CD4-positive, CD25-positive, alpha-beta regulatory T cell (primary cell): Measurements from ENCODE around the gene C19orf47. TPM values are rescaled to one million over a fixed set of nuclear protein-coding genes. Genes with fewer than 3 reads are reported as not detected.
"Not testable (repeated sequence)": the region's sequence is repeated elsewhere in the genome, so short reads cannot be mapped to it uniquely, and the experiment has no call there.

Experiments used
- ATAC-seq, 2 donors: fragments of 150-1000 bp; cut with Tn5 transposase; one replicate each; pipeline ENCODE4 v1.10.0; 2021; ENCODE audit warnings: low read depth in 2 of 2, moderate number of reproducible peaks in 2 of 2, moderate library complexity in 1 of 2
- DNase-seq, 3 donors: peaks; one replicate each; pipeline versions ENCODE4 v3.0.0 to v3.0.0-alpha.2; 2012 to 2022; ENCODE audit warnings: mixed read lengths in 1 of 3
- H3K27ac ChIP-seq: one replicate; pipeline ENCODE4 v1.7.0; 2013; ENCODE audit warnings: mild to moderate bottlenecking, low read length; ENCODE audit not compliant: insufficient read depth, poor library complexity, severe bottlenecking
- H3K27me3 ChIP-seq: one replicate; pipeline ENCODE4 v1.7.0; 2013; ENCODE audit warnings: low read length; ENCODE audit not compliant: control insufficient read depth, insufficient read depth
- H3K36me3 ChIP-seq: one replicate; pipeline ENCODE4 v1.7.0; 2013; ENCODE audit warnings: mild to moderate bottlenecking, low read length, moderate library complexity; ENCODE audit not compliant: control insufficient read depth, insufficient read depth
- H3K4me1 ChIP-seq: 2 replicates; pipeline ENCODE4 v1.7.0; 2013; ENCODE audit warnings: mild to moderate bottlenecking, low read length; ENCODE audit not compliant: insufficient read depth, control insufficient read depth, poor library complexity, severe bottlenecking
- H3K4me3 ChIP-seq: one replicate; pipeline ENCODE4 v1.7.0; 2013; ENCODE audit warnings: low read depth, mild to moderate bottlenecking, low read length, moderate library complexity
- H3K9me3 ChIP-seq, 2 experiments: 1 replicate in 1 of 2; 2 replicates in 1 of 2; pipeline ENCODE4 v1.7.0; 2013; ENCODE audit warnings: low read length in 2 of 2, mild to moderate bottlenecking in 1 of 2, moderate library complexity in 1 of 2; ENCODE audit not compliant: control insufficient read depth in 2 of 2
- H3K27ac Mint-ChIP-seq, 3 donors: one replicate each; pipeline ENCODE4 v1.8.0; 2020 to 2022; ENCODE audit warnings: mild to moderate bottlenecking in 3 of 3, mixed read lengths in 3 of 3, moderate library complexity in 2 of 3
- H3K27me3 Mint-ChIP-seq: one replicate; pipeline ENCODE4 v1.8.0; 2022; ENCODE audit warnings: mild to moderate bottlenecking, mixed read lengths
- H3K36me3 Mint-ChIP-seq: one replicate; pipeline ENCODE4 v1.8.0; 2020; ENCODE audit warnings: mixed read lengths
- H3K4me1 Mint-ChIP-seq, 4 donors: one replicate each; pipeline ENCODE4 v1.8.0; 2020 to 2022; ENCODE audit warnings: mixed read lengths in 4 of 4, mild to moderate bottlenecking in 1 of 4
- H3K4me3 Mint-ChIP-seq, 4 donors: one replicate each; pipeline ENCODE4 v1.8.0; 2020 to 2022; ENCODE audit warnings: mild to moderate bottlenecking in 4 of 4, mixed read lengths in 4 of 4, moderate library complexity in 3 of 4
- H3K9me3 Mint-ChIP-seq, 7 donors: one replicate each; pipeline ENCODE4 v1.8.0; 2020 to 2022; ENCODE audit warnings: mixed read lengths in 7 of 7, mild to moderate bottlenecking in 3 of 7, moderate library complexity in 2 of 7
- polyA plus RNA-seq, 4 donors: library from polyadenylated mRNA; unstranded; fragments of 300-500 nt; fragmentation: Illumina TruSeq; gene quantifications; one replicate each; pipeline ENCODE4 v1.2.3, GENCODE V29; 2021
- total RNA-seq: library from RNA; stranded (reverse); gene quantifications from one replicate; pipeline ENCODE4 v1.2.3, GENCODE V29; 2022

Gene C19orf47
- total and polyA plus RNA-seq, 5 donors from 2014 or later, result 5.9 to 12.4 (median 6.8) TPM

DNA sequence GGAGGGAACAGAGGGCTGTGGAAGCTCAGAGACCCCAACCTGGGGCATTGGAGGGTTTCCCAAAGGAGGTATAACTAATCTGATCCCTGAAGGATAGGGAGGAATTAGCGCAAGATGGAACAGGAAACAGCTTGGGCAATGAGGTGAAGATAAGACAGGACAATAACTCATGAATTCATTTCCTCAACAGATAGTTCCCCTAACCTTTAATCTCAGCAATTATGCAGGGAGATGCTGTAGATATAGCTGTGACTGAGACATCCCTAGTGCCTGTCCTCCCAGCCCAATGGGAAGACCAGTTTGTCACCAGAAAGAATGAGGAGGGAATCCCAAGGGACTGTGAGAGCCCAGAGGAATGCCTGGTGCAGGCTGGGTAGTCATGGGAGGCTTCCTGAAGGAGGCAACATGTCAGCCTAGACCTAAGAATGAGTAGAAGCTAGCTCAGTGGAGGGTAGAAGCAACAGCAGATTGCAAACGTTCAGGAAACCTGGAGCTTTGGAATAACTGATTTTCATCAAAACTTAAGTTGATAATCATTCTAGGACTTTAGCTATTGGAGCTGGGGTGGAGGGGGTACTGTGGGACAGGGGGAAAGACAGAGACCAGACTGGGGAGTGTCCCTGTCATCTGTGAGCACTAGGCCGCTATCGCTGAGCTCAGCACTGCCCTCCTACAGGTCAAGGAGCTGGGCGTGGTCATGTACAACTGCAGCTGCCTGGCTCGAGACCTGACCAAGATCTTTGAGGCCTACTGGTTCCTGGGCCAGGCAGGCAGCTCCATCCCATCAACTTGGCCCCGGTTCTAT, 23.0 kb upstream of the C19orf47 start:
- H3K36me3 ChIP-seq, result peaks cover 16% of the 10 kb centered on the region

DNA sequence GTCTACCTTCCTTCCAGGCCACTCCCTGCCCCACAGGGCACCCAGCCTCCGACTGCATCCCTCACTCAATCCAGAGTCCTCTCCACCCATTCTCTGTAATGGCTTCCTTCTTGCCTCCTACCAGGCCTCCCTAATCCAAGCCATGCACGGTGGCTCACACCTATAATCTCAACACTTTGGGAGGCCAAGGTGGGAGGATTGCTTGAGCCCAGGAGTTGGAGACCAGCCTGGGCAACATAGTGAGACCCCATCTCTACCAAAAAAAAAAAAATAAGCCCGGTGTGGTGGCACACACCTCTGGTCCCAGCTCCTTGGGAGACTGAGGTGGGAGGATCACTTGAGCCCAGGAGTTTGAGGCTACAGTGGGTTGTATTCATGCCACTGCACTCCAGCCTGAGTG, 22.1 kb upstream of the C19orf47 start:
- peaks cover 19% of the 10 kb centered on the region for H3K36me3 ChIP-seq
- not testable (repeated sequence) for H3K9me3 Mint-ChIP-seq, H3K27me3 Mint-ChIP-seq, H3K4me1 Mint-ChIP-seq, H3K27ac ChIP-seq, ATAC-seq, DNase-seq, H3K4me3 Mint-ChIP-seq, H3K27me3 ChIP-seq, H3K9me3 ChIP-seq, H3K4me1 ChIP-seq, H3K4me3 ChIP-seq
- Mint-ChIP-seq H3K36me3 (peaks cover 19% of the 10 kb centered on the region), H3K27ac (peak overlapping the region in 1 of 3 donors; percentile 85)

More for the DNA sequence above, 23.0 kb upstream of the C19orf47 start:
- no peak for DNase-seq
- no peak overlapping the region for H3K4me3 Mint-ChIP-seq
- Histone ChIP-seq H3K27me3 (no peaks in the 10 kb centered on the region), H3K4me1 (no peaks in the 10 kb centered on the region), H3K27ac (no peak overlapping the region), H3K9me3 (no peaks in the 10 kb centered on the region), H3K4me3 (no peak overlapping the region)
- no peaks in the 10 kb centered on the region for H3K9me3 Mint-ChIP-seq
- ATAC-seq, result no peak
- peaks cover 0 to 3% (median 0%) of the 10 kb centered on the region in 4 donors for H3K4me1 Mint-ChIP-seq
- H3K27ac Mint-ChIP-seq, result no peak overlapping the region
- no peaks in the 10 kb centered on the region for H3K27me3 Mint-ChIP-seq
- H3K36me3 Mint-ChIP-seq, result peaks cover 19% of the 10 kb centered on the region

DNA sequence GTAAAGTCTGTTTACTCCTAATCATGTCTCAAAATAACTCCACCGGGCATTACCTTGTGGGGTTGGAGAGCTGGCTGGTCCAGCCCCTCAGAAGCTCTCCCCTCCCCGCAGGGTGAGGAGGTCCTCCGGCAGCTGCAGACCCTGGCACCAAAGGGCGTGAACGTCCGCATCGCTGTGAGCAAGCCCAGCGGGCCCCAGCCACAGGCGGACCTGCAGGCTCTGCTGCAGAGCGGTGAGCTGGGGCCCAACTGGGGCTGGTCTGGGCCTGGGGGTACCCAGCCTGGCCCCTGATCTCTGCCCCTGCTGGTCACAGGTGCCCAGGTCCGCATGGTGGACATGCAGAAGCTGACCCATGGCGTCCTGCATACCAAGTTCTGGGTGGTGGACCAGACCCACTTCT, 21.6 kb upstream of the C19orf47 start:
- peaks cover 6 to 10% (median 7%) of the 10 kb centered on the region in 4 donors for H3K4me1 Mint-ChIP-seq
- no peaks in the 10 kb centered on the region for H3K9me3 ChIP-seq
- H3K27ac Mint-ChIP-seq, result peak overlapping the region in 1 of 3 donors; percentile 85
- H3K27me3 ChIP-seq, result no peaks in the 10 kb centered on the region
- no peak overlapping the region for H3K4me3 Mint-ChIP-seq
- peaks cover 19% of the 10 kb centered on the region for H3K36me3 ChIP-seq
- no peak overlapping the region for H3K27ac ChIP-seq
- ATAC-seq (no peak), DNase-seq (no peak)
- peaks cover 19% of the 10 kb centered on the region for H3K36me3 Mint-ChIP-seq
- H3K9me3 Mint-ChIP-seq, result no peaks in the 10 kb centered on the region
- H3K4me3 ChIP-seq, result no peak overlapping the region
- H3K4me1 ChIP-seq, result peaks cover 5% of the 10 kb centered on the region
- H3K27me3 Mint-ChIP-seq, result no peaks in the 10 kb centered on the region

DNA sequence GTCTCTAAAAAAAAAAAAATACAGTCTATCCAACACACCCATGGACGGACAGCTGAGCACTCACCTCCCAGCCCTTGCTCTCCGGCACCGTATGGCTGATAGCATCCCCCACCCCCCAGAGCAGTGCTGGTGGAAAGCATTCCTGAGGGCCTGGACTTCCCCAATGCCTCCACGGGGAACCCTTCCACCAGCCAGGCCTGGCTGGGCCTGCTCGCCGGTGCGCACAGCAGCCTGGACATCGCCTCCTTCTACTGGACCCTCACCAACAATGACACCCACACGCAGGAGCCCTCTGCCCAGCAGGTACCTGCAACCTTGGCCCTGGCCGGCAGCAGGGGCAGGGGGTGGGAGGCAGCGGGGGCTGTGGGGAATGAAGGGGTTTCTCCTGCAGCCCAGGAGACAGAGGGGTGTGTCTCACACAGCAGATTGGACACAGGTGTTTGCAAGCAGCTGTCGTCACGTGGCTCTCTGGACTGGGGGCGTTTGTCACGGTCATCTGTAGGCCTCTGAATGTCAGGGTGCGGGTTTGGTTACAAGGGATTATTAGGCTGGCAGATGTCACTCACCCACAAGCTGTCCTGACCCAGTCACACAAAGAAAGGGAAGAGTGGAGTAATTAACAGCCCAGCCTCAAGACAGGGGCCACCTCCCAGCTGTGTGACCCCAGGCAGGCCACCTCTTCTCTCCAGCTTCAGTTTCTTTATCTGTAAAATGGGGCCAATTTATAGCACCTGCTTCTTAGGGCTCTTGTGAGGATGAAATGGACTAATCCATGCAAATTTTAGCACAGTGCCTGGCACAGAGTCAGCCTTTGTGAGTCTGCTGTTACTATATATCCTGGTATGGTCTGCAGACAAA, 19.6 kb upstream of the C19orf47 start:
- H3K9me3 Mint-ChIP-seq, result no peaks in the 10 kb centered on the region
- no peak overlapping the region for H3K27ac Mint-ChIP-seq
- Histone ChIP-seq H3K36me3 (peaks cover 10% of the 10 kb centered on the region), H3K27me3 (no peaks in the 10 kb centered on the region), H3K4me3 (no peak overlapping the region), H3K4me1 (peaks cover 5% of the 10 kb centered on the region), H3K27ac (no peak overlapping the region), H3K9me3 (no peaks in the 10 kb centered on the region)
- no peak for DNase-seq
- H3K36me3 Mint-ChIP-seq, result peaks cover 15% of the 10 kb centered on the region
- no peak overlapping the region for H3K4me3 Mint-ChIP-seq
- peaks cover 7 to 13% (median 11%) of the 10 kb centered on the region in 4 donors for H3K4me1 Mint-ChIP-seq
- ATAC-seq, result no peak
- H3K27me3 Mint-ChIP-seq, result no peaks in the 10 kb centered on the region

DNA sequence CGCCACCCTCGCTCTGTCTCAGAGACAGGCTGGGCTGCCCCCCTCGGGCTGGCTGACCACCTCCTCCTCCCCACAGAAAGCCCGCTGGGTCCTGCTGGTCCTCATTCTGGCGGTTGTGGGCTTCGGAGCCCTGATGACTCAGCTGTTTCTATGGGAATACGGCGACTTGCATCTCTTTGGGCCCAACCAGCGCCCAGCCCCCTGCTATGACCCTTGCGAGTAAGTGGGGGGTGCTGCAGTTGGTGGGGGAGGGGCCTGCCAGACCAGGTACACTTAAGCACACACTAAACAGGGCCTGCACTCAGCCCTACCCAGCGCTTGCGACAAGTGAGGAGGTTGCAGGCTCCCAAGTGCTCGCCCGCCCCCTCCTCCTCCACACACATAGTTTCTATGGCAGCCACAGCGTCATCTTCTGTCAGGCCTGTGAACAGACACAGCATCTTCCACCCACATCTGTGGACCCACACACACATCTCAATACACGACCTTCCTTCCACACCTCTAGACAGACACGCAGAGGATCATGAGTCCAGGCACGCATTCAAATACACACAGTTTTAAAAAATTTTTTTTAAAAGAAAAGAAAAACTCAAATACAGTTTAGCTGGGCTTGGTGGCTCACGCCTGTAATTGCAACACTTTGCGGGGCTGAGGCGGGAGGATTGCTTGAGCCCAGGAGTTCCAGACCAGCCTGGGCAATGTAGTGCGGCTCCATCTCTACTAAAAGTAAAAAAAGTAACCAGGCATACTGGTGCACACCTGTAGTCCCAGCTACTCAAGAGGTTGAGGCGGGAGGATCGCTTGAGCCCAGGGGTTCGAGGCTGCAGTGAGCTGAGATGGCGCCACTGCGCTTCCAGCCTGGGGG, 18.7 kb upstream of the C19orf47 start:
- no peaks in the 10 kb centered on the region for H3K27me3 Mint-ChIP-seq
- DNase-seq (no peak), ATAC-seq (no peak)
- Histone ChIP-seq H3K27me3 (no peaks in the 10 kb centered on the region), H3K9me3 (no peaks in the 10 kb centered on the region), H3K4me3 (no peak overlapping the region), H3K27ac (no peak overlapping the region), H3K4me1 (peaks cover 5% of the 10 kb centered on the region), H3K36me3 (peaks cover 10% of the 10 kb centered on the region)
- H3K27ac Mint-ChIP-seq, result no peak overlapping the region
- peaks cover 8% of the 10 kb centered on the region for H3K36me3 Mint-ChIP-seq
- peaks cover 7 to 17% (median 11%) of the 10 kb centered on the region in 4 donors for H3K4me1 Mint-ChIP-seq
- H3K4me3 Mint-ChIP-seq, result no peak overlapping the region
- H3K9me3 Mint-ChIP-seq, result no peaks in the 10 kb centered on the region

DNA sequence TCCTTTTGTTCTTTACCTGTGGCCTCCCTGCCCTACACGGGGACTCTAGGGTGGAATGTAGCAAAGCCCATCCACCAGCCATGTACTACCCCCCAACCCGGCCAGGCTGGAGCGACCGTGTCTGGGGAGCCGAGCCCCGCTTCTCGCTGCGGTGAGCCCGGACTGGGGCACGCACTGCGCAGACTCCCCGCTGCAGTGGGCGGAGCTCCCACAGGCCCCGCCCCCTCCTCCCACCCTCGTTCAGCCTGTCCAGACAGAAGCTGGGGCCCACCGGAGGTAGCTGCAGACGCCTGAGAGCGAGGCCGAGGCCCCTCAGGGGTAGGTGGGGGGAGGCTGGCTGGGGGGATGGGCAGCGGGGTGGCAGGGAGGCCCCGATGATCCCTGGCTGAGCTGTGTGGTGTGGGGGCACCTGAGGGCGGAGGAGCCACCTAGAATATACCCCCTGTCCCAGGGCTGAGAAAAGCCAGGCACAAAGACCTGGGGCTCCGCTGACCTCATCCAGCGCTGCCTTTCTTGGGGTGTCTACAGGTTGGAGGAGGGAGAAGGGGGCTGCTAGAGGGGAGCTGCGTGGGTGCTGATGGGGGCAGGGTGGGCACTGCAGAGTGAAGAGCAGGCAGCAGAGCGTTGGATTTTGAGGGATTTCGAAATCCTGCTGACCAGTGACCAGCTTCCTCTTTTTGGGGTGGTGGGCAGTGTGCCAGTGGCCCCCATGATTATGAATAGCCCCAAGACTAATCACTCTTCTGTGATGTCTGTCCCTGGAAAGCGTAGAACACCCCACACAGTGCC, 17.6 kb upstream of the C19orf47 start:
- no peak overlapping the region for H3K27ac Mint-ChIP-seq
- H3K4me1 Mint-ChIP-seq, result peaks cover 7 to 17% (median 12%) of the 10 kb centered on the region in 4 donors
- Histone ChIP-seq H3K36me3 (peaks cover 10% of the 10 kb centered on the region), H3K4me1 (peaks cover 5% of the 10 kb centered on the region), H3K9me3 (no peaks in the 10 kb centered on the region), H3K4me3 (no peak overlapping the region), H3K27me3 (no peaks in the 10 kb centered on the region), H3K27ac (no peak overlapping the region)
- peaks cover 12% of the 10 kb centered on the region for H3K36me3 Mint-ChIP-seq
- peak overlapping the region in 1 of 4 donors; percentile 61 for H3K4me3 Mint-ChIP-seq
- DNase-seq, result peak in 1 of 3 donors; percentile 53
- no peak for ATAC-seq
- H3K9me3 Mint-ChIP-seq, result no peaks in the 10 kb centered on the region
- no peaks in the 10 kb centered on the region for H3K27me3 Mint-ChIP-seq

DNA sequence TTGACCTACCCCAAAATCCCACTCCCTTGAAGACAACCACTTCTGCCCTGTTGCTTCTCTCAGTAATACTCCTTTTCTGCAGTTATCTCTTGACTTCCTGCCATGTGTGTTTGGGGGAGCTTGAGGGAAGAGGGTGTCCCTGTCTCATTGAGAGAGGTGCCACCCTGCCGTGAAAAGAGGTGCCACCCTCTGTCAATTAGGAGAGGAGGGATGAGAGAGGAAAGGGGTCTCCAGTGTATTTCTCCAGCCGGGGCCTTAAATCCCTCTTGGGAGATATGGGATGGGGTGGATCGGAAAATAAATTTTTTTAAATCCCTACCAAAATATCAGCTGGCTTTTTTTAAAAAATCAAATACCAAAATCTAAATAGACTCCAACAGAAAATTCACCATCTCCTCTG, 16.8 kb upstream of the C19orf47 start:
- peak overlapping the region in 2 of 3 donors; percentile 43 to 65 for H3K27ac Mint-ChIP-seq
- H3K4me3 Mint-ChIP-seq, result no peak overlapping the region
- ATAC-seq (no peak), DNase-seq (no peak)
- H3K4me1 ChIP-seq, result peaks cover 5% of the 10 kb centered on the region
- H3K27ac ChIP-seq, result no peak overlapping the region
- H3K27me3 Mint-ChIP-seq, result no peaks in the 10 kb centered on the region
- no peaks in the 10 kb centered on the region for H3K27me3 ChIP-seq
- H3K4me1 Mint-ChIP-seq, result peaks cover 7 to 17% (median 13%) of the 10 kb centered on the region in 4 donors
- no peaks in the 10 kb centered on the region for H3K9me3 ChIP-seq
- no peak overlapping the region for H3K4me3 ChIP-seq
- peaks cover 15% of the 10 kb centered on the region for H3K36me3 Mint-ChIP-seq
- peaks cover 9% of the 10 kb centered on the region for H3K36me3 ChIP-seq
- no peaks in the 10 kb centered on the region for H3K9me3 Mint-ChIP-seq
